Measurements from ENCODE around the gene GID8. TPM values are rescaled to one million over a fixed set of nuclear protein-coding genes. Genes with fewer than 3 reads are reported as not detected.
A peak's percentile ranks its signal among the peaks of the same experiment; 100 is the strongest.

Gene GID8
- total and polyA plus RNA-seq, 2 experiments from 2014 or later, result 41.8 to 106 TPM

DNA sequence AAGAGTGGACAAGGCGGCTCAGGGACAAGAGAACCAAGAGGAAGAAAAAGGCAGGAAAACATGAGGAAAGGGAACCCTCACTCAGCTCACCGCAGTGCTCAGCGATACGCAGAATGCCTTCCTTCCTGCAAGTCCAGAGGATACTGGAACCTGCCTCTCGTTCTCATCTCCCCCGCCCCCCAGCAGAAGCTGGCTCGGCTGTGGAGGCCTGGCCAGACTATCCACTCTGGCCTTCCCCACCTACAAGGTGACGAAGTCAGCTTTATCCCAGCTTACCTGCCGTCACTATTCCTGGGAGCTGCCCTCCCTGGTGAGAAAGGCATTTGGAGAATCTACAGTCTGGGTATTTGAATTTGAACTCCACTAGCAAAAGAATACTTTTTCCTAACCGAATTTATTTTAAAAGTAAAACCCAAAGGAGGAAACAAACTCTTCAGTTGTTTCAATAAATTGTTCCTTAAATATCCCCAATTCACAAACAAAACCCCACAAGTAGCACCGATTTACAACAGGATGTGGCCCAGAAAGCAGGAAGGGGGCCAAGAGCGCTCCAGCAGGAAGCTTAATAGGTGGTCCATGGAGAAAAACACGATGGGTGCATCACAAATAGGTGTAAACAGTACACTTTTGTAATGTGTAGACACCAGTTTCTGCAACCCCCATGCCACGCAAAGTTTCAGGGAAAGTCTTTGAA lies 9.6 kb upstream of the GID8 start:
- TF ChIP-seq JUNB (IDR thresholded peaks at IDR 0.05; ENCODE audit: unreplicated experiment) (no peak), NANOG (IDR thresholded peaks at IDR 0.05; ENCODE audit: borderline replicate concordance) (peak; percentile 100), POLR2AphosphoS5 (IDR thresholded peaks at IDR 0.05; ENCODE audit: low read depth) (peak; percentile 78), CREB1 (CRISPR knock-in tag; IDR thresholded peaks at IDR 0.05; ENCODE audit: low read depth) (peak; percentile 72)
- TF ChIP-seq, protein P1, sequence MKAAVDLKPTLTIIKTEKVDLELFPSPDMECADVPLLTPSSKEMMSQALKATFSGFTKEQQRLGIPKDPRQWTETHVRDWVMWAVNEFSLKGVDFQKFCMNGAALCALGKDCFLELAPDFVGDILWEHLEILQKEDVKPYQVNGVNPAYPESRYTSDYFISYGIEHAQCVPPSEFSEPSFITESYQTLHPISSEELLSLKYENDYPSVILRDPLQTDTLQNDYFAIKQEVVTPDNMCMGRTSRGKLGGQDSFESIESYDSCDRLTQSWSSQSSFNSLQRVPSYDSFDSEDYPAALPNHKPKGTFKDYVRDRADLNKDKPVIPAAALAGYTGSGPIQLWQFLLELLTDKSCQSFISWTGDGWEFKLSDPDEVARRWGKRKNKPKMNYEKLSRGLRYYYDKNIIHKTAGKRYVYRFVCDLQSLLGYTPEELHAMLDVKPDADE (IDR thresholded peaks at IDR 0.05), result peak; percentile 86
- TF ChIP-seq, protein P2, sequence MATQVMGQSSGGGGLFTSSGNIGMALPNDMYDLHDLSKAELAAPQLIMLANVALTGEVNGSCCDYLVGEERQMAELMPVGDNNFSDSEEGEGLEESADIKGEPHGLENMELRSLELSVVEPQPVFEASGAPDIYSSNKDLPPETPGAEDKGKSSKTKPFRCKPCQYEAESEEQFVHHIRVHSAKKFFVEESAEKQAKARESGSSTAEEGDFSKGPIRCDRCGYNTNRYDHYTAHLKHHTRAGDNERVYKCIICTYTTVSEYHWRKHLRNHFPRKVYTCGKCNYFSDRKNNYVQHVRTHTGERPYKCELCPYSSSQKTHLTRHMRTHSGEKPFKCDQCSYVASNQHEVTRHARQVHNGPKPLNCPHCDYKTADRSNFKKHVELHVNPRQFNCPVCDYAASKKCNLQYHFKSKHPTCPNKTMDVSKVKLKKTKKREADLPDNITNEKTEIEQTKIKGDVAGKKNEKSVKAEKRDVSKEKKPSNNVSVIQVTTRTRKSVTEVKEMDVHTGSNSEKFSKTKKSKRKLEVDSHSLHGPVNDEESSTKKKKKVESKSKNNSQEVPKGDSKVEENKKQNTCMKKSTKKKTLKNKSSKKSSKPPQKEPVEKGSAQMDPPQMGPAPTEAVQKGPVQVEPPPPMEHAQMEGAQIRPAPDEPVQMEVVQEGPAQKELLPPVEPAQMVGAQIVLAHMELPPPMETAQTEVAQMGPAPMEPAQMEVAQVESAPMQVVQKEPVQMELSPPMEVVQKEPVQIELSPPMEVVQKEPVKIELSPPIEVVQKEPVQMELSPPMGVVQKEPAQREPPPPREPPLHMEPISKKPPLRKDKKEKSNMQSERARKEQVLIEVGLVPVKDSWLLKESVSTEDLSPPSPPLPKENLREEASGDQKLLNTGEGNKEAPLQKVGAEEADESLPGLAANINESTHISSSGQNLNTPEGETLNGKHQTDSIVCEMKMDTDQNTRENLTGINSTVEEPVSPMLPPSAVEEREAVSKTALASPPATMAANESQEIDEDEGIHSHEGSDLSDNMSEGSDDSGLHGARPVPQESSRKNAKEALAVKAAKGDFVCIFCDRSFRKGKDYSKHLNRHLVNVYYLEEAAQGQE (IDR thresholded peaks at IDR 0.05; ENCODE audit: unreplicated experiment), result no peak
- peak overlapping the region; percentile 94 for H3K27ac ChIP-seq (ENCODE audit: low read depth)
- Mint-ChIP-seq H3K9me3 (no peaks in the 10 kb centered on the region; the same call in 2 of the 3 replicates), H3K27me3 (ENCODE audit: insufficient read depth, low read depth, poor library complexity) (peaks cover 23% of the 10 kb centered on the region), H3K36me3 (ENCODE audit: low read depth) (peaks cover 15% of the 10 kb centered on the region; the same call in 2 of the 3 replicates), H3K4me1 (peaks cover 40% of the 10 kb centered on the region), H3K27ac (peak overlapping the region; percentile 92), H3K4me3 (peak overlapping the region; percentile 76)
- H3K9me2 ChIP-seq (ENCODE audit: insufficient read depth), result no peaks in the 10 kb centered on the region
- H3K4me3 ChIP-seq, result peak overlapping the region; percentile 95
- H3K27me3 ChIP-seq (ENCODE audit: insufficient read depth), result no peaks in the 10 kb centered on the region
- peaks cover 48% of the 10 kb centered on the region for H3F3A ChIP-seq (replicated peaks; ENCODE audit: low read depth)
- peaks cover 62% of the 10 kb centered on the region for H3K4me1 ChIP-seq (ENCODE audit: insufficient read depth)
- DNase-seq (ENCODE audit: low spot score) (peak; percentile 86), ATAC-seq (peak; percentile 46)
- peak overlapping the region; percentile 90 for H3K4me2 ChIP-seq
- peaks cover 8% of the 10 kb centered on the region for H3K36me3 ChIP-seq (ENCODE audit: insufficient read depth)
- H3K79me2 ChIP-seq (replicated peaks; ENCODE audit: insufficient read depth), result peaks cover 84% of the 10 kb centered on the region
- H4K20me1 ChIP-seq (replicated peaks; ENCODE audit: insufficient read depth), result peaks cover 28% of the 10 kb centered on the region
- no peak overlapping the region for H2AFZ ChIP-seq

DNA sequence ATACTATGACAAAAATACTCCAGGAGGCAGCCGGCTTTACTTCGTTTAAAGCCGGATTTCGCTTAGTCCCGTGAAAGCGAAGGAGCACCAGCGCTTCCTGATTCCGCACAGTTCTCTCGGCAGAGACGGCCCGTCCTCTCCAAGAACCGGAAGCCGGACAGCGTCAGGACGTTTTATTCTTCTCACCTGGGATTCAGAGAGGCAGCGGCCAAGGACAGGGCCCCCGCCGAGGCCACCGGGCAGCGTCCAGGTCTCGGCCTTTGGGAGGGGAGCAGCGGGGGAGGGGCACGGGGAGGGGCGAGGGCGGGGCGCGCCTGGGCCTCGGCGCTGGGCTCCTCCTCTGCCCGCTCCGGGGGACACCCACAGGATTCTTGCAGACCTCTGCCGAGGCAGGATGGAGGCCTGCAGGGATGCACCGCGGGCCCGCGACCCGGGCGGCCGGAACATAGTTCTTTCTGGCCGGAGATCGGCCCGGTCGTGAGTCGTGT lies 8.9 kb upstream of the GID8 start:
- no peaks in the 10 kb centered on the region; the same call in 2 of the 3 replicates for H3K9me3 Mint-ChIP-seq
- DNase-seq (ENCODE audit: low spot score) (peak; percentile 96), ATAC-seq (peak; percentile 59)
- H3K4me3 Mint-ChIP-seq, result peak overlapping the region; percentile 76
- Histone ChIP-seq H4K20me1 (replicated peaks; ENCODE audit: insufficient read depth) (peaks cover 26% of the 10 kb centered on the region), H3K36me3 (ENCODE audit: insufficient read depth) (peaks cover 5% of the 10 kb centered on the region; the same call in 1 of the 2 replicates), H3K4me2 (peak overlapping the region; percentile 97), H3K27ac (ENCODE audit: low read depth) (peak overlapping the region; percentile 94), H3K4me1 (ENCODE audit: insufficient read depth) (peaks cover 61% of the 10 kb centered on the region), H3K79me2 (replicated peaks; ENCODE audit: insufficient read depth) (peaks cover 84% of the 10 kb centered on the region), H2AFZ (no peak overlapping the region), H3K9me2 (ENCODE audit: insufficient read depth) (no peaks in the 10 kb centered on the region), H3F3A (replicated peaks; ENCODE audit: low read depth) (peaks cover 49% of the 10 kb centered on the region), H3K4me3 (peak overlapping the region; percentile 95), H3K27me3 (ENCODE audit: insufficient read depth) (no peaks in the 10 kb centered on the region)
- peaks cover 23% of the 10 kb centered on the region for H3K27me3 Mint-ChIP-seq (ENCODE audit: insufficient read depth, low read depth, poor library complexity)
- peak overlapping the region; percentile 92 for H3K27ac Mint-ChIP-seq
- peaks cover 33% of the 10 kb centered on the region for H3K4me1 Mint-ChIP-seq
- H3K36me3 Mint-ChIP-seq (ENCODE audit: low read depth), result peaks cover 15% of the 10 kb centered on the region; the same call in 2 of the 3 replicates
- TF ChIP-seq EZH2phosphoT487 (IDR thresholded peaks at IDR 0.05; ENCODE audit: unreplicated experiment) (no peak), CREB1 (CRISPR knock-in tag; IDR thresholded peaks at IDR 0.05; ENCODE audit: low read depth) (no peak), POLR2AphosphoS5 (IDR thresholded peaks at IDR 0.05; ENCODE audit: low read depth) (peak; percentile 75)

Measured in GM23338 (cell line).